Gastroesophageal sphincter (tissue), 3 donors: ENCODE measurements around the gene SIDT1.

Experiments
- CTCF ChIP-seq, 4 experiments: fragments of 200-600 bp in 2 of 4; fragments of 450-650 bp in 2 of 4; sonication (generic) in 1 of 4; IDR thresholded peaks; one replicate each; pipeline ENCODE4 v1.5.1; 2017 to 2019; ENCODE audit warnings: antibody characterized with exemption in 4 of 4, mild to moderate bottlenecking in 2 of 4, moderate library complexity in 2 of 4
- POLR2A ChIP-seq, 2 donors: fragments of 450-650 bp; IDR thresholded peaks; one replicate each; pipeline ENCODE4 v1.6.1; 2017; ENCODE audit warnings: antibody characterized with exemption in 2 of 2, mild to moderate bottlenecking in 2 of 2, moderate library complexity in 1 of 2
- POLR2AphosphoS5 ChIP-seq: sonication (generic); formaldehyde crosslinking; IDR thresholded peaks from one replicate; pipeline ENCODE4 v1.6.1; 2017; ENCODE audit warnings: antibody characterized with exemption

DNA sequence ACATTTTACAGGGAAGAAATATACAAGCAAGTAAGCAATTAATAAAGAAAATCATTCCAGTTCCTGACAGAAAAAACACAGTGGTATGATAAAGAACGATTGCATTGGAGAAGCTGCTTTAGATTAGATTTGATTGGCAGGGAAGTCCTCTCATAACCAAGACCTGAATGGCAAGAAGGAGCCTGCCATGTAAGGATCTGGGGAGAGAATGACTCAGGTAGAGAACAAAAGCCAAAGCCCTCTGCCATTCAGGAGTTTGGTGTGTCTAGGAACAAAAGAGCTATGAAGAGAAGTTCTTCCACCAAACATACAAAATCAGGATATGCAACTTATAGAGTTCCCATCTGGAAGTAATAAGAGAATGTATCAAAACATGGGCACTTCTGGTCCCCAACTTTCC, 57.6 kb downstream of the SIDT1 start:
- TF ChIP-seq CTCF (IDR thresholded peaks at IDR 0.05), result no peak
- TF ChIP-seq POLR2AphosphoS5, result no peak
- TF ChIP-seq POLR2A (IDR thresholded peaks at IDR 0.05), result no peak
